Measurements from ENCODE around the gene ZFYVE1.
"Not testable (repeated sequence)": the region's sequence is repeated elsewhere in the genome, so short reads cannot be mapped to it uniquely, and the experiment has no call there.

Gene ZFYVE1, protein sequence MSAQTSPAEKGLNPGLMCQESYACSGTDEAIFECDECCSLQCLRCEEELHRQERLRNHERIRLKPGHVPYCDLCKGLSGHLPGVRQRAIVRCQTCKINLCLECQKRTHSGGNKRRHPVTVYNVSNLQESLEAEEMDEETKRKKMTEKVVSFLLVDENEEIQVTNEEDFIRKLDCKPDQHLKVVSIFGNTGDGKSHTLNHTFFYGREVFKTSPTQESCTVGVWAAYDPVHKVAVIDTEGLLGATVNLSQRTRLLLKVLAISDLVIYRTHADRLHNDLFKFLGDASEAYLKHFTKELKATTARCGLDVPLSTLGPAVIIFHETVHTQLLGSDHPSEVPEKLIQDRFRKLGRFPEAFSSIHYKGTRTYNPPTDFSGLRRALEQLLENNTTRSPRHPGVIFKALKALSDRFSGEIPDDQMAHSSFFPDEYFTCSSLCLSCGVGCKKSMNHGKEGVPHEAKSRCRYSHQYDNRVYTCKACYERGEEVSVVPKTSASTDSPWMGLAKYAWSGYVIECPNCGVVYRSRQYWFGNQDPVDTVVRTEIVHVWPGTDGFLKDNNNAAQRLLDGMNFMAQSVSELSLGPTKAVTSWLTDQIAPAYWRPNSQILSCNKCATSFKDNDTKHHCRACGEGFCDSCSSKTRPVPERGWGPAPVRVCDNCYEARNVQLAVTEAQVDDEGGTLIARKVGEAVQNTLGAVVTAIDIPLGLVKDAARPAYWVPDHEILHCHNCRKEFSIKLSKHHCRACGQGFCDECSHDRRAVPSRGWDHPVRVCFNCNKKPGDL

DNA sequence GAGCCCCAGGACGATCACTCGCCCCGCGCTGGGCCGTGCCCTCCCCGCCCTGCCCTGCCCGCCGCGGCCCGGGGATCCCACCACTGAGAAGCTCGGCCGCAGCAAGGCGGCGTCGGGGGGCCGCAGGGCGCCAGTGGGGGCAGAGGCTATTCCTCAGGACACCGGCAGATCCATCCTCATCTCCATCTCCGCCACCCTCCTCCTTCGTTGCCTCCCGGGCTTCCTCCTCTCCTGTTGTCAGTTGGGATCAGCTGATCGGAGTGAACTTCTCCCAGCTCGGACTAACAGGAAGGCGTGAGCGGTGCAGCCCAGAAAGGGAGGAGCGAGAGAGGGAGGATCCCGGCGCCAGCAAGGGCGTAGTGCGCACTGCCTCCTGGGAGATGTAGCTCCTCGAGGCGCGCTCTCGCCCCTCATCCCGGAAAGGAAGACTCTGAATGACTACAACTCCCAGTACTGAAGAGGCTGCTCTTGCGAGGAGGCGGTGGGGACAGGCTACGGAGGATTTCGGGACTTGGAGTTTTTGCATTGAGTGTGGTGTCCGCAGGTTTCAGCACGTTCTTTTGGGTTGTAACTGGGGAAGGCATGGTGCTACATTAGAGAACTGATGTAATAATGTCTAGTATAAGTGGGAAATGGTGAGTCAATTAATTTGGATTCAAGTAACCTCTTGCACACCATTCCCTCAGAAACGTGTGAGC, at the start of gene ZFYVE1:
Gene ZFYVE1, minus strand, starts transcription at position 262 of the 698 bp plus-strand sequence. CDS start 2,598 bp downstream, outside the sequence.
- peak within 1 kb of the TSS; percentile 79 for H3K4me3 ChIP-seq (ENCODE audit: low read depth, low read length)
- DNase-seq (ENCODE audit: low read depth): peak; percentile 96

DNA sequence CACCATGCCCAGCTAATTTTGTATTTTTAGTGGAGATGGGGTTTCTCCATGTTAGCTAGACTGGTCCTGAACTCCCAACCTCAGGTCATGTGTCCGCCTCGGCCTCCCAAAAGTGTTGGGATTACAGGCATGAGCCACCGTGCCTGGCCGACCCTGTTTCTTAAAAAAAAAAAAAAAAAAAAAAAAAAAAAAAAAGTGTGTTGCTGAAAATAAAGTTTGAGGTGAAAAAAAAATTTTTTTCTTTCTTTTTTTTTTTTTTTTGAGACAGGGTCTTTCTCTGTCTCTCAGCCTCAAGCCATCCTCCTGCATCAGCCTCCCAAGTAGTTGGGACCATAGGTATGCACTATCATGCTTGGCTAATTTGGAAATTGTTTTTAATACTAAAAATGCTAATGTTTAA, 42.7 kb upstream of the ZFYVE1 start:
- no peak for DNase-seq (ENCODE audit: low read depth)
- no peak overlapping the region for H3K4me3 ChIP-seq (ENCODE audit: low read depth, low read length)

DNA sequence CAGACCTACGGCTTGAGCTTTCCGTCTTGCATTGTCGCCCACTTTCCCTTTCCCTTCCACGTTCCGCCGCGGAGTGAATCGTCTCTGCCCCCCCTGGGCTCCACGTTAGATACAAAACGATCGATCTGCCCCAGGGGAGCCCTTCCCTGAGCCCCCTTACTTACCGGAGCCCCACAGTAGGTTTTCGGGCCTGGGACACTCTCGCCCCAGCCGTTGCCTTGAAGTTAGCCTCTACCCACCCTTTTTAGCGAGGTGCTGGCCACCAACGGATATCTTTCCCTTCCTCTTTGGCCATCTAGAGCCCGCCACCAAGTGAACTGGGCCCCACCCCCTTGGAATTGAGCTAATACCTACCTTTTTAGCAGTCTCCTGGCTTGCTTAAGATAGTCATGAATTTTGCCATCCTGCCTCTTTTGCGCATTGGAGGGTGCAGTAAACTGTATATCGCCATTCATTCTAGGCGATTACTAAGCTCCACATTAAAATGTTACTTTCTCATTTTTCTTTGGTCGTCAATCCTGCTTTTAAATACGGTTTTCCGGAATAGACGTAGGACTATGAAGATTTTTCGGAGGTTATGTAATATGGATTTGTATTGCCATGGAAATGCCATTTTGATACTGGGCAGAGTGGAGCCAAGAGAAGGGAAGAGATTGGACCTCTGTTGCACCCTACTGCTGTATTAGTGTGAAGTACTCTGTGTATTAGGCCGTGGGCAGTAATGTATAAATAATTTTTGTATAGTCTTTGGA, 32.2 kb upstream of the ZFYVE1 start:
- peak; percentile 1 for DNase-seq (ENCODE audit: low read depth)
- peak overlapping the region; percentile 97 for H3K4me3 ChIP-seq (ENCODE audit: low read depth, low read length)

DNA sequence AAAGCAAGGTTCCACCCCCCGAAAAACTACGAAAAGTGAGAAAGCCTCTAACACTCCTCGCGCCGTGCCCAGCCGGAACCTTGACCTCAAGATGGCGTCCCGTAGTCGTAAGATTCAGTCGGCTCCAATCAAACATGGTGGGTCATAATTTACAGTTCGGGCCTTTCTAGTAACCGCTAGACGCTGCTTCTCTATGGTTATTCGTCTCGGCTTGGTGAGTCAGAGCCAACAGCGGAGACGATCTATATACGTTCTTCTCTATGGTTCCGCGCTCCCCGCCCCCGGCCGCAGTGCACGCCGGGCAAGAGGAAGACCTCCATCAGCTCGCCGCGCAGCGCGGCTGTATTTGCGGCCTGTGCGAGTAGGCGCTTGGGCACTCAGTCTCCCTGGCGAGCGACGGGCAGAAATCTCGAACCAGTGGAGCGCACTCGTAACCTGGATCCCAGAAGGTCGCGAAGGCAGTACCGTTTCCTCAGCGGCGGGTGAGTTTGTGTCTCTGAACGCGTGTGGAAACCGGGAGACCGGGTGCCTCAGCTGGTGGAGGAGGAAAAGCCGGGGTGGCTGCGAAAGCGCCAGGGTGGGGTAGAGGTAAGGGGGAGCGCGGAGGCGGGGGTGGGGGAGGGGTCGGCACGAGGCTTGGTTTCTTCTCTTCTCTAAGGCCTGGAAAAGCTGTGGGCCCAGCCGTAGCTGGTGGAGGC, 31.5 kb upstream of the ZFYVE1 start, which contains the start of gene RBM25:
Gene RBM25, plus strand, starts transcription at position 311 of the 698 bp plus-strand sequence. CDS start 13,108 bp downstream, outside the sequence.
- DNase-seq (ENCODE audit: low read depth): peak; percentile 97
- peak within 1 kb of the TSS; percentile 97 for H3K4me3 ChIP-seq (ENCODE audit: low read depth, low read length)

DNA sequence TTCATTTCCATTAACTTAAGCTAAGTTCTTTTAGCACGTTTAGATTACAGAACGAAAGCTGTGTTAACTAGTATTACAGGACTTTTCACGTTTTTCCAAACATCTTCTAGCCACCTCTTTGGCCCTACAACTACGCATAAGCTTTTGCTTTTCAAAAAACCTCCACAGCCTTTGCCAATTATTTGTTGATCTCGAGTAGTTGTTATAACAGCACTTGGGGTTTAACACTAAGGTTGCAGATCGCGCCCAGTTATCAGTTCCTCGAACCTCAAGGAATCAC, 31.0 kb upstream of the ZFYVE1 start:
- peak overlapping the region; percentile 97 for H3K4me3 ChIP-seq (ENCODE audit: low read depth, low read length)
- DNase-seq (ENCODE audit: low read depth): no peak

DNA sequence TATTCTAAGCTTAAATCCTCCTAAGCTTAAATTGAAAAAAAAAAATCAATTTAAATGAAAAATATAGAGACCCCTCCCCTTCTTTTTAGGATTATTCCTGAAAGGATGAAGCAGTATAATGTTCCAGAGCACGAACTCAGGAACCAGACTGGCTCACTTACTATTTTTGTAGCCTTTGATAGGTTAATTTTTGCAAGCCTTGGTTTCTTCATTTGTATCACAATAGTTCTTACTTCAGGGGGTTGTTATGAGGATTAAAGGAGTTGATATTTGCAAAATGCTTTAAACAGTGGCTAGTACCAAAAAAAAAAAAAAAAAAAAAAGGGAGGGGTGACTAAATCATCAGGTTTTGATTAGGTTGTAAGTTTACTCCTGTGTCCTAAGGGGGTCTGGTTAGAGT, 28.3 kb upstream of the ZFYVE1 start:
- no peak overlapping the region for H3K4me3 ChIP-seq (ENCODE audit: low read depth, low read length)
- DNase-seq (ENCODE audit: low read depth): no peak

DNA sequence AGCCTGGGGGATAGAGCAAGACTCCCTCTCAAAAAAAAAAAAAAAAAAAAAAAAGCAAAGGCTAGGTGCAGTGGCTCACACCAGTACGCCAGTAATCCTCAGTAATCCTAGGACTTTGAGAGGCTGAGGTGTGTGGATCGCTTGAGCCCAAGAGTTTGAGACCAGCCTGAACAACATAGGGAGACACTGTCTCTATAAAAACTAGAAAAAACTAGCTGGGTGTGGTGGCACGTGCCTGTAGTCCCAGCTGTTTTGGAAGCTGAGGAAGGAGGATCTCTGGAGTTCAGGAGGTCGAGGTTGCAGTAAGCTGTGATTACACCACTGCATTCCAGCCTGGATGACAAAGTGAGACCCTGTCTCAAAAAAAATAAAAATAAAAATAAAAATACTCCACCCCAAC, 22.5 kb upstream of the ZFYVE1 start:
- H3K4me3 ChIP-seq (ENCODE audit: low read depth, low read length): no peak overlapping the region
- no peak for DNase-seq (ENCODE audit: low read depth)

DNA sequence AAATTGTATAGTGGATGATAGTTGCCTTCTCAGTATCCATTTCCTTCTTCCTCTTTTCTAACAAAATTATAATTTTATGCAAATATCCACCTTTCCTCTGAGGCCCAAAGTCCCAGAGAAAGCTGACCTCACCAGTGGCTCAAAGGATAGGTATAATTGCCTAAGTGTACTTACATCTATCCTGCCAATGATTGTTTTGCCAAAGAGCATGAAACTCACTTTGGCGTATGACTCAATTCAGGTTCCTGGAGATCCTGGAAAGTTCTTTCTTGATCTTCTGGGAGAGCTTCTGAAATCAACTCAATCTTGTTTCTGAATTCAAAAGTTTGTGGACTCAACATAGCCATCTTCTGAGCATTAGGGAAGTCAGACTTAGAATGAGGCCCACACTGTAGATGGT, 20.9 kb upstream of the ZFYVE1 start:
- no peak for DNase-seq (ENCODE audit: low read depth)
- H3K4me3 ChIP-seq (ENCODE audit: low read depth, low read length): no peak overlapping the region

DNA sequence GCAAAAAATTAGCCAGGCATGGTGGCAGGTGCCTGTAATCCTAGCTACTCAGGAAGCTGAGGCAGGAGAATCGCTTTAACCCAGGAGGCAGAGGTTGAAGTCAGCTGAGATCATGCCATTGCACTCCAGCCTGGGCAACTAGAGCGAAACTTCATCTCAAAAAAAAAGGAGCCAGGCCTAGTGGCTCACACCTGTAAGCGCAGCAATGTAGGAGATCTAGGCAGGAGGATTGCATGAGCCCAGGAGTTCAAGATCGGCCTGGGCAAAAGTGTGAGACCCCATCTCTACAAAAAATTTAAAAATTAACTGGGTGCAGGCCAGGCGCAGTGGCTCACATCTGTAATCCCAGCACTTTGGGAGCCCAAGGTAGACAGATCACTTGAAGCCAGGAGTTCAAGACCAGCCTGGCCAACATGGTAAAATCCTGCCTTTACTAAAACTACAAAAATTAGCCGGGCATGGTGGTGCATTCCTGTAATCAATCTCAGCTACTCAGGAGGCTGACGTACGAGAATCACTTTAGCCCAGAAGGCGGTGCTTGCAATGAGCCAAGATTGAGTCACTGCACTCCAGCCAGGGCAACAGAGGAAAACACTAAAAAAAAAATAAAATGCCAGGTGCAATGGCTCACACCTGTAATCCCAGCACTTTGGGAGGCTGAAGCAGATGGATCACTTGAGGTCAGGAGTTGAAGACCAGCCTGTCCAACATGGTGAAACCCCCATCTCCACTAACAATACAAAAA, 10.0 kb upstream of the ZFYVE1 start:
- not testable (repeated sequence) for DNase-seq (ENCODE audit: low read depth); H3K4me3 ChIP-seq (ENCODE audit: low read depth, low read length)

DNA sequence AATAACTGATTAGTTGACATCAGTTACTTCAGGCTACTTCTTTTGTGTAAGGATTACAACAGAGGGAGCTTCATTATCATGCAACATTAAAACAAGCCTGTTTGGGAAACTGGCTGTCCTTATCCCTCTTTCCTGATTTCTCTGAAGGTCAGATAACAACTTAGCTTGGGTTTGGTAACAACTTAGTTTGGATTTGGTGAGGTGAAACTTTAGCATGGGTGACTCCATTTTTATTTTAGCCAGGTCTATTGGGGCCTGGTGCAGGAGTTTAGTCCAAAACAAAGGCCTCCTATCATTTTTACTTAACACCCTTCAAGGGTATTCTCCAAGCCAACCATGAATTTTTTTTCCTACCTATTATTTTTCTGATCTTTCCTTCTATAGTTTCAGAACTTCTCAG, 1.1 kb upstream of the ZFYVE1 start:
- no peak overlapping the region for H3K4me3 ChIP-seq (ENCODE audit: low read depth, low read length)
- DNase-seq (ENCODE audit: low read depth): no peak

DNA sequence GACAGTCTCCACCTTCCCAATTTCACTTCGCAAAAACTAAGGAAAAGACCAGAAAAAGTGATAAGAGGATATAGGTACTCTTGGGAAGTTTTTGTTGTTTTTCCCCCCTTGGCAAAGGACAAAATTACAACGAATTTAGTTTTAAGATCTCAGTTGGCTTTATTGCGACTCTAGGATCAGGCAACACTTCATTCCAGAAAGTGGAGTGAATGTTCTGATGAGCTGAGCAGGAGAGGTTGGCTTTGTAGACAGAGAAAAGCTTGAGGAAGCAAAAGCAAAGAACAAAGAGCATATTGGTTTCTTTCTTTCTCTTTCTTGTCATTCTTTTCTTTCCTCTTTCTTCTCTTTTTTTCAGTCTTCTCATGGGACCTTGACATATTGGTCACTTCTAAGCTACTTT, 640 bp upstream of the ZFYVE1 start:
- H3K4me3 ChIP-seq (ENCODE audit: low read depth, low read length): peak overlapping the region; percentile 79
- no peak for DNase-seq (ENCODE audit: low read depth)

DNA sequence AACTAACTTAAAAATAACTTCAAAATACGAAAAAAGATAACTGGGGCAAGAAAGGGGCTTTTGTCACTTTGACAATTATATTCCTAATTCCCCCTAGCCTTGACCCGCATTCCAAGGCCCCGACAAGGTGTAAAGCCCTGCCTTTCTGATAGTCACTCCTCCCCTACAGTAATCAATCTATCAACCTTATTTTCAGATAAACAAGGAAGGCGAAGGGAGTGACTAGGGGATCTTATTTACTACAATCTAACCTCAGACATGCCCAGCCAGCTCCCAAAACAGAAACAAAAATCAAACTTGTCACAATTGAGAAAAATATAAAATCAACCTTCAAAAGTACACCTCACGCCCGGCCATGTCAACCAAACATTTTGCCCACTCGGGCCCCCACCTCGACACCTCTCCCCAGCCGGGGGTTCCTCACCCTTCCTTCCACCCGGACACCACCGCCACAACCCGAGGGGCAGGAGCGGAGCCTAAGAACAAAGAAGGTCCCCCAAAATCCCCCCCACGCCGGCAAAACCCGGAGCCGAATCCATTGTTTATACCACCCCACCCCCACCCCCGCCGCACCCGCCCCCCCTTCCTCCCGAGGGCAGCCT, 562 bp downstream of the ZFYVE1 start:
- H3K4me3 ChIP-seq (ENCODE audit: low read depth, low read length): peak overlapping the region; percentile 79
- DNase-seq (ENCODE audit: low read depth): no peak

DNA sequence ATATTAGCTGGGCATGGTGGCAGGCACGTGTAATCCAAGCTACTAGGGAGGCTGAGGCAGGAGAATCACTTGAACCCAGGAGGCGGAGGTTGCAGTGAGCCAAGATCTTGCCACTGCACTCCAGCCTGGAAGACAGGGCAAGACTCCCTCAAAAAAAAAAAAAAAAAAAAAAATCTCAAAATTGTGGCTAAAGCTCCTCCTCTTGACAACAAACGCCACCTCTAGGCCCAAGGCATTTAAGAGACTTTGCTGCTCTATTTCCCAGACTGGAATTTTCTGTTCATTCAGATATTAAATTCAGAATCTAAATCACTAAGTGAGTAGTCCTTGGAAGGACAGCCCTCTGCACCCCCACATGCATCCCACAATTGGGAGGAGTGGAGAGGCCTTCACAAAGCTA, 1.4 kb downstream of the ZFYVE1 start:
- H3K4me3 ChIP-seq (ENCODE audit: low read depth, low read length): peak overlapping the region; percentile 79
- DNase-seq (ENCODE audit: low read depth): peak; percentile 1

DNA sequence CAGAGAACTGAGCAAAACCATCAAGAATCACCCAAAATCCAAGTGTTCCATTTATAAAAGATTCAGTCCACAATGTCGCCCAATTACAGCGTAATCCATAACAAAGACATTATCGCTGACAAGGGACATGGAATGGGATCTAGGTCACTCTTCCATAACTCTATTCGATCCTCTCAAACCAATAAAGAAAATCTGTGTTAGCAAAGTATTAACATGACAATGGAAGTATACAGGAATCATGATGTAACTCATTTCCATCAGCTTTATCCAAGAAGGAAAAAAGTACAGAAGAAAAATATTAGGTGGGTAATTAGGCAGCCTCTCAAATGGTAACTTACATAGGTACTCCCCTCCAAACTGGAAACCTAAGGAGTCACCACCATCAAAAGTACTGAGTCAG, 4.9 kb downstream of the ZFYVE1 start:
- H3K4me3 ChIP-seq (ENCODE audit: low read depth, low read length): no peak overlapping the region
- no peak for DNase-seq (ENCODE audit: low read depth)

DNA sequence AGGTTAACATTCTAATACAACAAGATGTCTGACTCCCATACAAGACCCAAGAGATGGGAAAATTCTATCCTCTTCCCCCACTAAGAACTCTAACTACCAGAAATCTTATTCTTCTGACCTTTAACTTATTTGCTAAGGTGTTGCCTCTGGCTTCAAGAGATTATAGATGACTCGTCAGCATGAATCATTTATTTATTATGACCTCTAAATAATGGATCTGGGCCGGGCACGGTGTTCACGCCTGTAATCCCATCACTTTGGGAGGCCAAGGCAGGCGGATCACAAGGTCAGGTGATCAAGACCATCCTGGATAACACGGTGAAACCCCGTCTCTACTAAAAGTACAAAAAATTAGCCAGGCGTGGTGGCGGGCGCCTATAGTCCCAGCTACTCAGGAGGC, 10.9 kb downstream of the ZFYVE1 start:
- not testable (repeated sequence) for H3K4me3 ChIP-seq (ENCODE audit: low read depth, low read length); DNase-seq (ENCODE audit: low read depth)

DNA sequence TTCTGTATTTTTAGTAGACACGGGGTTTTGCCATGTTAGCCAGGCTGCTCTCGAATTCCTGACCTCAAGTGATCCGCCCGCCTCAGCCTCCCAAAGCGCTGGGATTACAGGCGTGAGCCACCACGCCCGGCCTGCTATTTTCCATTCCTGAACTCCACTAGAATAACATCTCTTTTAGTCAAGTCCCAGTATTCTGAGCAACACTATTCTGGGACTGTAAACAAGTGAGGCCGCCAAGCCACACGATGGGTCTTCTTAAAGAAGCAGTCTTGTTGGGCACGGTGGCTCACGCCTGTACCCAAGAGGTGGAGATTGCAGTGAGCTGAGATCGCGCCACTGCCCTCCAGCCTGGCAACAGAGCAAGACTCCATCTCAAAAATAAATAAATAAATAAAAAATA, 11.4 kb downstream of the ZFYVE1 start:
- not testable (repeated sequence) for DNase-seq (ENCODE audit: low read depth); H3K4me3 ChIP-seq (ENCODE audit: low read depth, low read length)

DNA sequence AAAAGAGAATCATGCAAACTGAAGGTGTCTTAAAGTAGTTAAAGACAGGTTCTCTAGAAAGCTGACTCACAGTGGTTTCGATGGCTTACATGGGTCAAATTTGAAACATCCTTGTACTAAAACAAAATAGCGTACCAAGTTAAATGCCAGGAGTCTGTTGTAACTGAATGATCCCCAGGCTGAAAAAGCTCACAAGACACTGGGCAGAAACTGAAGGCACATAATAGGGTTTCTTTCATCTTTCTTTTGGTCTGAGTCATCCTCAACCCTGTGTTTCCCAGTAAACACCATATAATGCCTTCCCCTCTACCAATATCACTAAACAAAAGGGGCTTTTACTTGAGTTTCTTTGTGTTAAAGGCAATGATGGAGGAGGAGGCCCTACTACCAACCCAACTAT, 12.8 kb downstream of the ZFYVE1 start:
- no peak overlapping the region for H3K4me3 ChIP-seq (ENCODE audit: low read depth, low read length)
- peak; percentile 4 for DNase-seq (ENCODE audit: low read depth)

DNA sequence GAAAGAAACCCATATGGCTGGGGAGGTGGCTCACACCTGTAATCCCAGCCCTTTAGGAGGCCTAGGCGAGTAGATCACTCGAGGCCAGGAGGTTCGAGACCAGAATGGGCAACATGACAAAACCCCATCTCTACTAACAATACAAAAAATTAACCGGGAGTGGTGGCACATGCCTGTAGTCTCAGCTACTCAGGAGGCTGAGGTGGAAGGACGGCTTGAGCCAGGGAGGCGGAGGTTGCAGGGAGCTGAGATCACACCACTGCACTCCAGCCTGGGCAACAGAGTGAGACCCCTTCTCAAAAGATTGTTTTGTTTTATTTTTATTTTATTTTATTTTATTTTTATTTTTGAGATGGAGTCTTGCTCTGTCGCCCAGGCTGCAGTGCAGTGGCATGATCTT, 15.7 kb downstream of the ZFYVE1 start:
- not testable (repeated sequence) for DNase-seq (ENCODE audit: low read depth); H3K4me3 ChIP-seq (ENCODE audit: low read depth, low read length)

All from skeletal muscle cell (primary cell).